T47D (cell line): ENCODE measurements around the gene SMIM44.
"Not testable (repeated sequence)": the region's sequence is repeated elsewhere in the genome, so short reads cannot be mapped to it uniquely, and the experiment has no call there.

Experiments
- DNase-seq, 2 experiments: peaks; one replicate each; pipeline versions ENCODE4 v3.0.0 to v3.0.0-alpha.2; 2011 to 2012; ENCODE audit warnings: low read depth in 1 of 2, low spot score in 1 of 2
- JUND ChIP-seq: IDR thresholded peaks from 2 replicates; pipeline ENCODE4 v1.6.1; 2012; ENCODE audit warnings: low read depth
- in situ Hi-C: cut with HindIII; loops from 2 replicates; pipeline ENCODE4 v1.10.0; 2016; ENCODE audit warnings: low sequenced_read_pairs, low pct_unique_long_range_greater_than_20kb

The SMIM44 gene

DNA sequence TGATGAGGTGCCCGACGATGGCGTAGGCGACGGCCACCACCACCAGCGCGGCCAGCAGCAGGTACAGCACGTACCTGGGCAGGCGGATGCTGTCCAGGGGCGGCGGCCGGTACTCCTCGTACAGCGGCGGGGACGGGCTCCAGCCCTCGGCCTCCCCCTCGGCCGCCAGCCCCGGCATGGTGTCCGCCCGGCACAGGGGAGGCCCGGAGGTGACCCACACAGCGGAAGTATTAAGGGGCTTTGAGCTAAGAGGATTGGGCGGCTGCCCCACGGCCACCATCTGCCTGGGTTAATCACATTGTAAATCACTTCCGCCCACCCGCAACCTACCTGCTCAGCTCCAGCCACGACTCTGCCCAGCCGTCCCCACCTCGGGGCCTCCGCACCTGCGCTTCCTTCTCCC is at the start of gene SMIM44:
SMIM44 (minus strand) TSS at position 216 of the 403 bp plus-strand sequence; CDS start at position 178, 38 bp downstream.
- no peak for DNase-seq
- no peak for TF ChIP-seq JUND
- in situ Hi-C loops: no loop called here

DNA sequence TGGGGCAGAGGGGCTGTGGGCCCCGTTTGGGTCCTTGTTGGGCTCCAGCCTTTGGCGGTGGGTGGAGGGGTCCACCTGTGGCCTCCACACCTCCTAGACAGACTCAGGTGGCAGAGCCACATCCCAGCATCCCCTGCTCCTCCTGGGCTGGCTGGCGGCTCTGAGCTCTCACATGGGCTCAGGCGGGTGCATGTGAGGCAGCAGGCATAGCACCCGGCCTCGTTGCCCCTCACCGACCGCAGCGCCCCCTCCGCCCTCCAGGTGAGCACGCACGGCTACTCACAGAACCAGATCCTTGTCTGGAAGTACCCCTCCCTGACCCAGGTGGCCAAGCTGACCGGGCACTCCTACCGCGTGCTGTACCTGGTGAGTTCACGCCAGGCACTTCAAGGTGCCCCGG is 49.8 kb upstream of the SMIM44 start:
- DNase-seq: no peak
- no peak for TF ChIP-seq JUND
- in situ Hi-C loops: no loop called here

DNA sequence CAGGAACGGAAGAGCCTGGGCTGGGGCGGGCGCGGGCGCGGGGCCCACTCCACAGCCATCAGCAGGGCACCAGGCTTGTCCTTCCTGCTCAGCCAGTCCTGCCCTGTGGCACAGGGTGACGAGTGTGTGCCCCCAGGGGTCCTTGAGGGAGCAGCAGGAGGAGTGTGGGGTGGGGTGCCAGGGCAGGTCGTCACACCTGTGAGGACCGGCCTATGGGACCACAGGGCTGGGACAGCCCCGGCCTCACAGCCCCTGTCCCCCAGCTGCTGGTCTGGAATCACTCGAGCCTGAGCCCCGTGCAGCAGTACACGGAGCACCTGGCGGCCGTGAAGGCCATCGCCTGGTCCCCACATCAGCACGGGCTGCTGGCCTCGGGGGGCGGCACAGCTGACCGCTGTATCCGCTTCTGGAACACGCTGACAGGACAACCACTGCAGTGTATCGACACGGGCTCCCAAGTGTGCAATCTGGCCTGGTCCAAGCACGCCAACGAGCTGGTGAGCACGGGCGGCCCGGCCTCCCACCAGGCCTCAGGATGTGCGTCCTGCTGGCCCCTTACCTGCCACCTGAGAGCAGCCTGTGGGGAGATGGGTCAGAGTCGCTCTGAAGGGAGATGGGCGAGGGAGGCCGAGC is 49.0 kb upstream of the SMIM44 start:
- in situ Hi-C loops: no loop called here
- no peak for DNase-seq
- no peak for TF ChIP-seq JUND

DNA sequence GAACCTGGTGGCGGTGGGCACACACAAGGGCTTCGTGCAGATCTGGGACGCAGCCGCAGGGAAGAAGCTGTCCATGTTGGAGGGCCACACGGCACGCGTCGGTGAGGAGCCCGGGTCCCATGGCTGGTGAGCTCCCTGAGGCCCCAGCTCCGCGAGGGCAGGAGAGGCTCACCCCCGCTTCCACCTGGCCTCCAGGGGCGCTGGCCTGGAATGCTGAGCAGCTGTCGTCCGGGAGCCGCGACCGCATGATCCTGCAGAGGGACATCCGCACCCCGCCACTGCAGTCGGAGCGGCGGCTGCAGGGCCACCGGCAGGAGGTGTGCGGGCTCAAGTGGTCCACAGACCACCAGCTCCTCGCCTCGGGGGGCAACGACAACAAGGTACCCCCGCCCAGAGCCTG is 48.5 kb upstream of the SMIM44 start:
- DNase-seq: no peak
- TF ChIP-seq JUND: no peak
- in situ Hi-C loops: no loop called here

DNA sequence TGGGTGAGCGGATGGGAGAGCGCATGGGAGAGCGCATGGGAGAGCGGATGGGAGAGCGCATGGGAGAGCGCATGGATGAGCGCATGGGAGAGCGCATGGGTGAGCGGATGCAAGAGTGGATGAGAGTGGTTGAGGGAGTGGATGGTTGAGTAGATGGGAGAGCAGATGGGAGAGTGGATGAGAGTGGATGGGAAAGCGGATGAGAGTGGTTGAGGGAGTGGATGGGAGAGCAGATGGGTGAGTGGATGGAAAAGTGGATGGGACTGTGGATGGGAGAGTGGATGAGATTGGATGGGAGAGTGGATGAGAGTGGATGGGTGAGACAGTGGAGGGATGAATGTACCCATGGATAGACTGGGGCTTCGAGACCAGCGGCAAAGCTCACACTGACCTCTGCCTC is 47.1 kb upstream of the SMIM44 start:
- in situ Hi-C loops: no loop called here
- no peak for DNase-seq
- no peak for TF ChIP-seq JUND

DNA sequence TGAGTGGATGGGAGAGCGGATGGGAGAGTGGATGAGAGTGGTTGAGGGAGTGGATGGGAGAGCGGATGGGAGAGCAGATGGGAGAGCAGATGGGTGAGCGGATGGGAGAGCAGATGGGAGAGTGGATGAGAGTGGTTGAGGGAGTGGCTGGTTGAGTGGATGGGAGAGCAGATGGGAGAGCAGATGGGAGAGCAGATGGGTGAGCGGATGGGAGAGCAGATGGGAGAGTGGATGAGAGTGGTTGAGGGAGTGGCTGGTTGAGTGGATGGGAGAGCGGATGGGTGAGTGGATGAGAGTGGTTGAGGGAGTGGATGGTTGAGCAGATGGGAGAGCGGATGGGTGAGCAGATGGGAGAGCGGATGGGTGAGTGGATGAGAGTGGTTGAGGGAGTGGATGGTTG is 46.1 kb upstream of the SMIM44 start:
- in situ Hi-C loops: not testable (repeated sequence)

DNA sequence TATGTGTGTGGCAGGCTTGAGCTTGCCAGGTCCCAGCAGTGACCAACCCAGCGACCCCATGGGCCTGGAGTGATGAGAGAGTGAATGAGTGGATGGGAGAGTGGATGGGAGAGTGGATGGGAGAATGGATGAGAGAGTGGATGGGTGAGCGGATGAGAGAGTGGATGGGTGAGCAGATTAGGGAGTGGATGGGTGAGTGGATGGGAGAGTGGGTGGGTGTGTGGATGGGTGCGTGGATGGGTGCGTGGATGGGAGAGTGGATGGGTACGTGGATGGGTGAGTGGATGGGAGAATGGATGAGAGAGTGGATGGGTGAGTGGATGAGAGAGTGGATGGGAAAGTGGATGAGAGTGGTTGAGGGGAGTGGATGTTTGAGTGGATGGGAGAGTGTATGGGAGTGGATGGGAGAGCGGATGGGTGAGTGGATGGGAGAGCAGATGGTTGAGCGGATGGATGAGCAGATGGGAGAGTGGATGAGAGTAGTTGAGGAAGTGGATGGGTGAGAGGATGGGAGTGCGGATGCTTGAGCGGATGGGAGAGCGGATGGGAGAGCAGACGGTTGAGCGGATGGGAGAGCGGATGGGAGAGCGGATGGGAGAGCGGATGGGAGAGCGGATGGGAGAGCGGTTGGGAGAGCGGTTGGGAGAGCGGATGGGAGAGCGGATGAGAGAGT is 45.4 kb upstream of the SMIM44 start:
- TF ChIP-seq JUND: no peak
- DNase-seq: no peak
- in situ Hi-C loops: no loop called here

More for the DNA sequence above, 46.1 kb upstream of the SMIM44 start:
- not testable (repeated sequence) for DNase-seq

DNA sequence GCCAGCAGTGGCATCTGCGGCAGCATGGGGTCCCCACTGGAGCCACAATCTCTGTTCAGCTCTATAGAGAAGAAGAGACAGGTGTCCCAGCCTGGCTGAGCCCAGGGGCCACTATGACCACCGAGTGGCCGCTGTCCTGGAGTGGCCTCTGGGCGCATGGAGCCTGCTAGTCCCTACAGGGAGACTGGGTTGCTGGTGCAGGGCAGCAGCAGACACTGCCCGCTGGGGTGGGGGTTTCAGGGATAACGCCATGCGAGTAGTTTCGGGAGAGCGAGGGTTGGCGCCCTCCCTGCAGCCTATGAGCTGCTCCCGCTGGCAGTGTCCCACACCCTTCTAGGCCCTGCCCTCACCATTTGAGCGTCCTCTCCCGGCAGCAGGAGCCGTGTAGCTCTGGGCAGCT is 44.8 kb upstream of the SMIM44 start:
- in situ Hi-C loops: no loop called here
- no peak for TF ChIP-seq JUND

DNA sequence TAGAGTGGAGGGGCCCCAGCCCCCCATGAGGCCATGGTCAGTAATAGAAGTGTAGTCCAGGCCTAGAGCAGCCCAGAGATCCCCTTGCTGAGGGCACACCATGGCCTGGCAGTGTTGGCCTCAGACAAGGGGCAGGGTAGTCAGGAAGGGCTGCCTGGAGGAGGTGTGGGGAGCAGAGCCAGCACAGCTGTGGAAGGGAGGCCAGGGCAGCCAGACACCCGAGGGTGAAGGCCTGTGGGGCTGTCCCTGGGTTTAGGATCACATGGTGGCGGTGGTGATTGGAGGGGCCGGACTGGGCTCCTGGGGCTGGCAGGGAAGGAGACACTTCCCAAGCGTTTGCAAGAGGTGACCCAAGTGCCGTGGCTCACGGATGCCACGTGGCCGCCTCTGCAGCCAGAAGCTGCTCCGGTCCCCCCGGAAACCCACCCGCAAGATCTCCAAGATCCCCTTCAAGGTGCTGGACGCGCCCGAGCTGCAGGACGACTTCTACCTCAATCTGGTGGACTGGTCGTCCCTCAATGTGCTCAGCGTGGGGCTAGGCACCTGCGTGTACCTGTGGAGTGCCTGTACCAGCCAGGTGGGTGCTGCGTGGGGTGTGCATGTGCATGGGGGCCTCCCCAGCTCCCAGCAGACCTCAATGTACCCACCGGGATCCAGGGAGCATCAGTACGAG is 44.1 kb upstream of the SMIM44 start:
- DNase-seq: no peak
- no peak for TF ChIP-seq JUND
- in situ Hi-C loops: no loop called here

More for the DNA sequence above, 44.8 kb upstream of the SMIM44 start:
- no peak for DNase-seq

DNA sequence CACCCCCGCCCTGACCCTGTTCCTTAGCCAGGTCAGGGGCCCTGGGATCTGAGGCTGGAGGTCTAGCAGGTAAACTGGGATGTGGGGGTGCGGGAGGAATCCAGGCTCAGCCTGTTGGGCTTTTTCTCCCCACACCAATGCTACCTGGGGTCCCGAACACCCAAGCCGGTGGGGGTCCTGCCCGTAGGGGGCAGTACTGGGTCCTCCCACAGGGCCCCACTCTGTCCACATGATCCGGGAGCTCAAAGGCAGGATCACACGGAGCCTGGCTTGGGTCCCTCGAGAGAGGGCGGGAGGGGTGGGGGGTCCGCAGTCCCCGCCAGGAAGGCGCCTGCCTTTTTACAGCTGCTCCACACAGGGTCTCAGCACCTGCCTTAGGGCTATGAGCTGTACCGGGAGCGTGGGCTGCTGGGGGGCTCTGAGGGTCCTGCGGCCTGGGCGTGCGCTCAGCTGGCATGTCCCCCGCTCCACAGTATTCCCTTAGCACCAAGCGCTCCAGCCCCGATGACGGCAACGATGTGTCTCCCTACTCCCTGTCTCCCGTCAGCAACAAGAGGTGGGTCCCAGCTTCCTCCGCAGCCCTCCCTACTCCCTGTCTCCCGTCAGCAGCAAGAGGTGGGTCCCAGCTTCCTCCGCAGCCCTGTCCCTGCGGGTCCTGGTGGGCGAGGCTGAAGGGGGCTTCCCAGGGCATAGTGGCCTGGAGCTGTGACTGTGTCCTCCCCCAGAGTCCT is 43.4 kb upstream of the SMIM44 start:
- no peak for DNase-seq
- no peak for TF ChIP-seq JUND
- in situ Hi-C loops: no loop called here

DNA sequence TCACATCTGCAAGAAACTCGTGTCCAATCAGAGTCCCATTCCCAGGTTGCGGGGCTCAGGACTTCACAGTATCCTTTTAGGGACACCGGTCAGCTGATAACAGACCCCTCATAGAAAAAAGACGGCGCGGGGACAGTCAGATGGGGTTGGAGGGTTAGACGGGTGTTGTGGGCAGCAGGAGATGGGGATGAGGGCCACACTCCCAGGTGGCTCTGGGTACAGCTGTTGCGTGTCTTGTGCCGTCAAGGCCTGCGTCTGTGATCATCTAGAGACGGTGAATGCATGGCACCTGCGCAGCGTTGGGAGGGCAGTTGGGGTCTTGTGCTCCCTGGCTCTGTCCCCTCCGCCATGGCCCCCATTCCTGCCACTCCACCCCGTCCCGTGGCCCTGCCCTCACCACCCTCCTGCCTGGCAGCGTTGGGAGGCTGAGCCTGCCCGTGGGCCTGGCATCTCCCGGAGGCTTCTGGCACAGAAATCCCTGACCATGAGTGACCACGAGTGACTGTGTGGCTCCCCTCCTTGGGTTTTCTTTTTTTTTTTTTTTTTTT is 41.7 kb upstream of the SMIM44 start:
- no peak for DNase-seq
- TF ChIP-seq JUND: no peak
- in situ Hi-C loops: no loop called here

DNA sequence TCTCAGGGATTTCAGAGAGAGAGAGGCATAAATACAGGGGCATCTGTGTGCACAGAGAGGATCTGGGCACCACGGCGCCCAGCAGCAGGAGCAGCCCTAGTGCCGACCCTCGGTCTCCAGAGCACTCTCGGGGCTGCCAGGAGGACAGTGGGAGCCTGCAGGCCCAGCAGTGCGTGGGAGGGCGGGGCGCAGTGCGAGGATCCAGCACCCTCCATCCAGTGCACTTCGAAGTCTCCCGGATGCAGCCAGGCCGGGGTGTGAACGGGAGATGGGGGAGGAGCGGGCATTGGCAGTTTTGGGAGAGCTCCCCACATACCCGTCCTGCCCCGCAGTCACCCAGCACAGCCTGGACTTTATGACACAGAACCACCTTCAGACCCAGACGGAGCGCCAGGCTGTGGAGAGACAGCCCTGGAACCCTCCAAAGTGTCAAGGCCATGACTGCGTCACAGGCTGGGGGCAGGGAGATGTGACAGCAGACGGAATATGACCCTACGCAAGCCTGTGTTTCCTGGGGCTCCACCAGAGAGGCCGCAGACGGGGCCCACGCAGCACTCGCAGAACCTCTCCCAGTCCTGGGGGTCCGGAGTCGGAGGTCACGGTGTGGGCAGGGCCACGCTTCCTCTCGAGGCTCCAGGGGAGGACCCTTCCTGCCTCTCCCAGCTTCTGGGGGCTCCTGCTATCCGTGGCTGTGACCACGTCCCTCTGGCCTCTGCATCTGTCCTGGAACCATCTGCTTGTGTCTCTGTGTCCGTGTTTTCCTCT is 41.0 kb upstream of the SMIM44 start:
- in situ Hi-C loops: no loop called here
- no peak for DNase-seq
- no peak for TF ChIP-seq JUND
